ENCODE measurements around the gene ABCA5.

Gene ABCA5, protein sequence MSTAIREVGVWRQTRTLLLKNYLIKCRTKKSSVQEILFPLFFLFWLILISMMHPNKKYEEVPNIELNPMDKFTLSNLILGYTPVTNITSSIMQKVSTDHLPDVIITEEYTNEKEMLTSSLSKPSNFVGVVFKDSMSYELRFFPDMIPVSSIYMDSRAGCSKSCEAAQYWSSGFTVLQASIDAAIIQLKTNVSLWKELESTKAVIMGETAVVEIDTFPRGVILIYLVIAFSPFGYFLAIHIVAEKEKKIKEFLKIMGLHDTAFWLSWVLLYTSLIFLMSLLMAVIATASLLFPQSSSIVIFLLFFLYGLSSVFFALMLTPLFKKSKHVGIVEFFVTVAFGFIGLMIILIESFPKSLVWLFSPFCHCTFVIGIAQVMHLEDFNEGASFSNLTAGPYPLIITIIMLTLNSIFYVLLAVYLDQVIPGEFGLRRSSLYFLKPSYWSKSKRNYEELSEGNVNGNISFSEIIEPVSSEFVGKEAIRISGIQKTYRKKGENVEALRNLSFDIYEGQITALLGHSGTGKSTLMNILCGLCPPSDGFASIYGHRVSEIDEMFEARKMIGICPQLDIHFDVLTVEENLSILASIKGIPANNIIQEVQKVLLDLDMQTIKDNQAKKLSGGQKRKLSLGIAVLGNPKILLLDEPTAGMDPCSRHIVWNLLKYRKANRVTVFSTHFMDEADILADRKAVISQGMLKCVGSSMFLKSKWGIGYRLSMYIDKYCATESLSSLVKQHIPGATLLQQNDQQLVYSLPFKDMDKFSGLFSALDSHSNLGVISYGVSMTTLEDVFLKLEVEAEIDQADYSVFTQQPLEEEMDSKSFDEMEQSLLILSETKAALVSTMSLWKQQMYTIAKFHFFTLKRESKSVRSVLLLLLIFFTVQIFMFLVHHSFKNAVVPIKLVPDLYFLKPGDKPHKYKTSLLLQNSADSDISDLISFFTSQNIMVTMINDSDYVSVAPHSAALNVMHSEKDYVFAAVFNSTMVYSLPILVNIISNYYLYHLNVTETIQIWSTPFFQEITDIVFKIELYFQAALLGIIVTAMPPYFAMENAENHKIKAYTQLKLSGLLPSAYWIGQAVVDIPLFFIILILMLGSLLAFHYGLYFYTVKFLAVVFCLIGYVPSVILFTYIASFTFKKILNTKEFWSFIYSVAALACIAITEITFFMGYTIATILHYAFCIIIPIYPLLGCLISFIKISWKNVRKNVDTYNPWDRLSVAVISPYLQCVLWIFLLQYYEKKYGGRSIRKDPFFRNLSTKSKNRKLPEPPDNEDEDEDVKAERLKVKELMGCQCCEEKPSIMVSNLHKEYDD (N-terminal part only)

DNA sequence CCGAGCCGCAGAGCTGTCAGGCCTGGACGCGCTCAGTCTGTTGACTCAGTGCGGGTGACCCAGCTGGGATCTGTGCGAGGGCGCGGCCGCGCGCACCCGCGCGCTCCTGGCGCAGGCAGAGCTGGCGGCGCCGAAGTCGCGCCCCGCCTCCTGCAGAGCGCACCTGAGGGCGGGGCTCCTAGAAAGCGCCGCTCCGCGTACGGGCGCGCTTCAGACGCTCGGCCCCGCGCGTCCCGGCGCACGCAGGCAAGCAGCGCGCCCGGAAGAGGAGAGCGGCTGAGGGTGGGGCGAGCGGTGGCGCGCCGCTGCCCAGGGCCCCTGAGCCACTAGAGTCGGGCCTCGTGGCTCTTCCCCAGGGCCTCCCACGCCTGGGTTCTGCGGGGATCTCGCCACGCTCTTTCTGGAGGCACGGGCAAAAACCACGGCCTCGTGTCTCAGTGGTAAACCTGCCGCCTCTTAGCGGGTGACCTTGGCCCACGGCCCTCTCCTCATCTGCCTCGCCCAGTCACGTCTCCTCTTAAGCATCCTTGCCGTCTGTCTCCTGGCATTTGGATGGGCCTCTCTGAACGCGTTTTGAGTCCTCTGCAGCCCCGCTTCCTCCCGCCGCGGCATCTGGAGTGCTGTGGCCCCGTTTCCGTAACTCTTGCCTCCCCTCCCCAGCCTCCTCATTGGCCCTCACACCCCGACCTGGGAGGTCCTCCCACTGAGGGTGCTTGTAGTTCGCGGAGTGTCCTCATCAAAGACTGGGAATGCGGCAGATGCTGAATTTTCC, at the start of gene ABCA5:
ABCA5 (minus strand) TSS at position 74 of the 772 bp plus-strand sequence. CDS start 12,718 bp downstream, outside the sequence.
- DNase-seq, result peak; percentile 86

DNA sequence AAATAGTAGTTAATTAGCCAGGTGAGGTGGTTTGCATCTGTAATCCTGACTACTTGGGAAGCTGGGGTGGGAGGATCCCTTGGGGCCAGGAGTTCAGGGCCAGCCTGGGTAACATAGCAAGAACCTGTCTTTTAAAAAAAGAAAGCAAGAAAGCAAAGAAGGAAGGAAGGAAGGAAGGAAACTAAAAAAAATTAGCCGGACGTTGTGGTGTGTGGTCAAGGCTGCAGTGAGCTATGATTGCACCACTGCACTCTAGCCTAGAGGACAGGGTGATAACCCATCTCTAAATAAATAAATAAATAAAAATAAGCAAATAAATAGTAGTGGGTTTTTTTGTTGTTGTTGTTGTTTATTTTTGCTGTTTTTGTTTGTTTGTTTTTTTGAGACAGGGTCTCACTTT, 48.3 kb upstream of the ABCA5 start:
- DNase-seq, result no peak

DNA sequence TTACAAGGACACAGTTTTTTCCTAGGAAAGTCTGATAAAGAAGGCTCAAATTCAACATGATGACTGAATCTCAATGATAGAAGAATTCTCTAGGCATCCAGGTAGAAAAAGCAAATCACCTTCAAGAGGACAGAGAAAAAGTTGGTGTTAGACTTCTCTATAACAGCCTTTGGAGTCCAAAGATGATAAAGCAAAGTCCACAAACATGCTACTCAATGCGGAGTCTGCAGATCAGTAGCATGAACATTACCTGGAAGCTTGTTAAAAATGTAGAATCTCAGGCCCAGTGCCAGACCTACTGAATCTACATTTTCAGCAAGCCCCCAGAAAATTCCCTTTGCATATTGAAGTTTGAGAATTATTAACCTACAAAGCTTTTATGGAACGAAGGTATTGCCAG, 46.1 kb upstream of the ABCA5 start:
- no peak for DNase-seq

DNA sequence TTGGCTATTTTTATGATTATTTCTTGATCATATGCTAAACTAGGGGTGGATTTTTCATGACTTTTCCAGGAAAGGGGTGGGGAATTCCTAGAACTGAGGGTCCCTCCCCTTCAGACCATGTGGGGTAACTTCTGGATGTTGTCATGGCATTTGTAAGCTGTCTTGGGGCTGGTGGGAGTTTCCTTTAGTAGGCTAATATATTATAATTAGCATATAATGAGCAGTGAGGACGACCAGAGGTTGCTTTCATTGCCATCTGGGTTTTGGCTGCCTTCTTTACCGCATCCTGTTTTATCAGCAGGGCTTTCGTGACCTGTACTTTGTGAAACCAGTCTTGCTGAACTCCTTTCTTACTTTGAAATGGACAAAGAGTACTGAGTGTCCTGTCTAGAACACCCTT, 40.4 kb upstream of the ABCA5 start:
- DNase-seq, result no peak

DNA sequence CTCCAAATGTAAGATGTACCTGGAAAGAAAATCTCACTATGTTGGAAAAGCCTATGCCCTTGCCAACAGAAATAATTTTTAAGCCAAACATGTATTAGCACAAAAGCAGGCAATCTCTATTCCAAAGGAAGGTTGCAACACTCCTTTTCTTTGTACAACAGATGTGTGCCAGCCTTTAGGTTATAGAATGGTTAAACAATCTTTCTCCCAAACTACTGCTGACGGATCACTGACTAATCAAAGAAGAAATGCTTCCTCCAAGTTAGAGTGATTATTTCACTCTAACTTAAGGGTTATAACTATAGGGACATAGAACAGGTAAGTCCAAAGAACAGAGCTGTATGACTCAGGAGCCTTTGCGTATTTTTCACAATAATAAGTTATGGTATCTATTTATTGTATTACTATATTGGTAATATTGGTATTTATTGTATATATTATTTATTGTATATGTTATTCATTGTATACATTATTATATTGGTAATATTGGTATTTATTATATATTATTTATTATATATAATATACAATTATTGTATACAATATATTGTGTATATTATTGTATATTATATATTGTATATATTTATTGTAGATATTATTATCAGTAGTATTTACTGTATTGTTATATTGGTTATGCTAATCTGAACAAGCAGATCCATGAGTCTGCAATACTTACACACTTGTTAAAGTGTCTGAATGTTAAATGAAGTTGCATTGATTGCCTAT, 36.7 kb upstream of the ABCA5 start:
- no peak for DNase-seq

DNA sequence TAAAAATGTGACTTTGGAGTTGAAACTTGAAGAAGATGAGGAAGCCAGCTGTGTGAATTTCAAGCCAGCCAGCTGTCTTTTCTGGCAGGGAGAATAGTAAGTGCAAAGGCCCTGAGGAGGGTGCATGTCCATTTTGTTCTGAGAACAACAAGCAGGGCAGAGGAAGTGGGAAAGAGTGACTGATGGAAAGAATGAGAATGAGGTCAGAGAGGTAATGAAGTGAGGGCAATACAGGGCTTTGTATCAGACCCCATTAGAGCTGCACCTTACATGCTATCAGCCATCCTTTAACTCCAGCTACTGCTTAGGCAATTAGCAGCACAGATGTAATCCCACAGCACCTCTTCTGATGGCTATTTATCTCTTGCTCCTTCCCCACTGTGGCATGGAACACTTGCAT, 34.2 kb upstream of the ABCA5 start:
- no peak for DNase-seq

DNA sequence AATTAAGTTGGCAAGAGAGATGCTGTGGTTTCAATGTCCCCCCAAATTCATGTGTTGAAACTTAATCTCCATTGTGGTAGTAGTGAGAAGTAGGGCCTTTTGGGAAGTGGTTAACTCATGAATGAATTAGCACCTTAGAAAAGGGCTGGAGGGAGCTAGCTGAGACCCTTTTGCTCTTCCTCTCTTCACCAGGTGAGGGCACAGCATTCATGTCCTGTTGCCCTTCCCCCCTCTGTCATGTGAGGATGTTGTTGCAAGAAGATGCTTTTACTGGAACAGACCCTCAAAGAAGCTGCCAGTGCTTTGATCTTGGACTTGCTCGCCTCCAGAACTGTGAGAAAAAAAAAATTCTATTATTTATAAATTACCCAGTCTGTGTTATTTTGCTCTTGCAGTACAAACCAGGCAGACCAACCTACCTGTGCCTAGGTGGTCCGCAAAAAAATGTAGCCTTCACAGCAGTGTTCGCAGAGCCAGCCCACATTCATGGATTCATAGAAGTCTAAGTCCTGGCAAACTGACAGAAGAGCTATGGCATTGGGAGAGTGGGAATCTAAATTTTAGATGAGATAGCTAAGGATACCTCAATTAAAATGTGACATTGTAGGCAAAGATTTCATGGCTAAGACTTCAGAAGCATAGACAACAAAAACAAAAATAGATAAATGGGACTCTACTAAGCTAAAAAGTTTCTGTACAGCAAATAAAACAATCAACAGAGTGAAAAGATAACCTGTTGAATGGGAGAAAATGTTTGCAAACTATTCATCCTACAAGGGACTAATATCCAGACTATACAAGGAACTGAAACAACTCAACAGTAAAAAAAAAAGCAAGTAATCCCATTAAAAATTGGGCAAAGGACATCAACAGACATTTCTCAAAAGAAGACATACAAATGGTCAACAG, 32.0 kb upstream of the ABCA5 start:
- DNase-seq, result no peak

DNA sequence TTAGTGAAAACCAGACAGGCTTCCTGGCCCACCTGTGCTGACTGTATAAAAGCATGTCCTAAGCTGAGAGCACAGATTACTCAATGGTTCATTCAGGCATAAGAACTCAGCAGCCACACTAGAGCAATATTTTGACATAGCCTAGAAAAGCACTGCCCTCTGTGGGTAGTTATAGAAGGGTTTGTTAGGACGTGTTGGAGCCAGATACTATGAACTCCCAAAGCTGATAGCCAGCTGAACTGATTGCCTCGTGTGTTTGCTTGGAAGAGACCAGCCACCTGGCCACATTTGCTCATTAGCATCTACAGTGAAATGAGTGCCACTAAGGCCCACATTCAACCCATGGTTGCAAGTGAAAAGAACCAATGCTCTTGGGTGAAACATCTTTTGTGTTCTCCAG, 30.8 kb upstream of the ABCA5 start:
- no peak for DNase-seq

DNA sequence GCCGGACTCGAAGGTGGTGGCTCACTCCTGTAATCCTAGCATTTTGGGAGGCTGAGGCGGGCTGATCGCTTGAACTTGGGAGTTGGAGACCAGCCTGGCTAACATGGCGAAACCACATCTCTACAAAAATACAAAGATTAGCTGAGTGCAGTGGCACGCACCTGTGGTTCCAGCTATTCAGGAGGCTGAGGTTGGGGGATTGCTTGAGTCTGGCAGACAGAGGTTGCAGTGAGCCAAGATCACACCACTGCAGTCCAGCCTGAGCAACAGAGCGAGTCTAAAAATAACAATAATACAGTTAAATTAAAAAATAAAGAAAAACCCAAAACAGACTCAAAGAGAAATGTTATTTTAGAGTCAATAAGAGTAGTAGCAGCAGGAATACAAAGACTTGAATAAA, 29.7 kb upstream of the ABCA5 start:
- DNase-seq, result no peak

DNA sequence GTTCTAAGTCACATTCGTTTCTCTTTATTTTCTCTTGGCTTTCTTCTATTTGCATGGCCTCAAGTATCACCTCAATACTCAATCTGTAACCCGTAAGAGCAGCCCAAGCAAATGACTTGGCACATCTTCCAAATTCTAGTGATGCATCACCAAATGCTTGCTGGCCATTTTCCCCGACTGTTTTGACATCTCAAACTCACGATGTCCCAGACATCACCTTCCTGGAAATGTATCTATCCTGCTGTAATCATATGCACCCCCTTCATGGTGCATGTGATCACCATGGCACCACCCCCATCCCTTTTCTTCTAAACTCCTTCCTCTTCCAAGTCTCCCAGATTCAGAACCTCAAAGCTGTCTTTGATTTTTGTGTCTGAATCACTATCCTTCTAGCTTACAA, 24.0 kb upstream of the ABCA5 start:
- DNase-seq, result no peak

DNA sequence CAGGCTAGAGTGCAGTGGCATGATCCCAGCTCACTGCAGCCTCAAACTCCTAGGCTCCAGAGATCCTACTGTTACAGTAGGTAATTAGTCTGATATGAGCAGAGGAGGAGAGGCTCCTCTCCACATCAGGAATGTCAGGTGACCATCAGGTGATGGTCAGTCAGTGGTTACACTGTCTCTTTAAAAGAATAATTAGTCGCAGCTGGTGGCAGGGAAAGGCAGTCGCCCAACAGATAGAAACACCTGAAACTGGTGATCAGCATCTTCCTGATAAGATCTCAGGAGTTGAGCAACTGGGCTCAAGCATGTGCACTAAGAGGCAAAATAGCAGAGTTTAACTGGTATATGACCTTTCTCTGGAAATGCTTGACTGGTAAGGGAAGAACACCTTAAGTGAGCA, 21.5 kb upstream of the ABCA5 start:
- no peak for DNase-seq

DNA sequence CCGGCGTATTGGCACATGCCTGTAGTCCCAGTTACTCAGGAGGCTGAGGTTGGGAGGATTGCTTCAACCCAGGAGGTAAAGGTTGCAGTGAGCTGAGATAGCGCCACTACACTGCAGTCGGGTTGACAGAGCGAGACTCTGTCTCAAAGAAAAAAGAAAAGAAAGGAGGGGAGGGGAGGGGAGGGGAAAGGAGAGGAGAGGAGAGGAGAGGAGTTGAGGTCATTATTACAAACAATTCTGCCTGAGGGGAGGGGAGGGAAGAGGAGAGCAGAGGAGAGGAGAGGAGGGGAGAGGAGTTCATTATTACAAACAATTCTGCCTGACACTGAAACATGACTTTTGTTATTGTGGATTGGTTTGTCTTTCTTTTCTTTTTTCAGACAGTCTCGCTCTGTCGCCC, 19.8 kb upstream of the ABCA5 start:
- DNase-seq, result no peak

DNA sequence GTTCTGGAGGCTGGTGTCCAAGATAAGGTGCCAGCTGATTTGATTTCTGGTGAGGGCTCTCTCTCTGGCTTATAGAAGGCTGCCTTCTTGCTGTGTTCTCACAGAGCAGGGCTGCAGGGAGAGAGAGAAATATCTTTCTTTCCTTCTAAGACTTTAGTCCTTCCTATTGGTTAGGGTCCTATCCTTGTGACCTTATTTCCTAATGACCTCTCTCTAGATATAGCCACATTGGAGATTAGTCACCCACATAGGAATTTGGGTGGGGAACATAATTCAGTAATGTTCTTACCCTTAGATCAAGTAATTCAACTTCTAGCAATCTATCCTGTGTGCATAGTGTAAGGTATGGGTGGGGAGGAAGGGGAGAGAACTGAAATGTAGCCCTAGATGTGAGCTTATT, 18.0 kb upstream of the ABCA5 start:
- no peak for DNase-seq

DNA sequence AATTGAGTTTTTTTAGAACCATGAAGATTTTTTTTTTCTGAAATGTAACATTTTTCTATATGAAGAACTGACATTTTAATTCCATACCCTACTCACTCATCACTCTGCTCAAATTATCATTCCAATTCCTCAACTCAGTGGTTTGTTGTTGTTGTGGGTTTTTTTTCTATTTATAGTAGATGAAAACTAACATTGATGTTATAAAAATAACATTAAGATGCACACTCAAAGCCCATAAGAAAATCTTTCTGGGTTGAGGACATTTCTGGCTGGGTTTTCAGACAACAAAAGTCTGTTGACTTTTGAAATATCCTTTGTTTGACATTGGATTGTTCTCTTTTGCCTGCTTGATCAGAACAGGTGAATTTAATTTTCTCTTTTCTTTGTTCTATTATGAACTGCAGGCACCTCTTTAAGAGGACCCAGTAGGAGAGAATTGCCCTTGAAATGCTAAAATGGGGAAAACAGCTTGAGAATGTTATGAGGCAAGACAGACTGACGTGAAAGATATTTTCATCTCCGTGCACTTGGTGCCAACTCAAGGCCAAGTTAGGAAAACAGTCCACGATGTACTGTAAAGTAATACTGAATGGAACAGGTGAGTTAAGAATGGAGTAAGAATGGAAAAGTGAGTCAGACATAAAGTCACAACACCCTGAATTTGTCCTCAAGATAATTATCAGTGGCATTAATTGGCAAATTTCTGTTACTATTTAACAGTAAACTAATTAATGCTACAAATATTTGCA, 16.1 kb upstream of the ABCA5 start:
- DNase-seq, result no peak

DNA sequence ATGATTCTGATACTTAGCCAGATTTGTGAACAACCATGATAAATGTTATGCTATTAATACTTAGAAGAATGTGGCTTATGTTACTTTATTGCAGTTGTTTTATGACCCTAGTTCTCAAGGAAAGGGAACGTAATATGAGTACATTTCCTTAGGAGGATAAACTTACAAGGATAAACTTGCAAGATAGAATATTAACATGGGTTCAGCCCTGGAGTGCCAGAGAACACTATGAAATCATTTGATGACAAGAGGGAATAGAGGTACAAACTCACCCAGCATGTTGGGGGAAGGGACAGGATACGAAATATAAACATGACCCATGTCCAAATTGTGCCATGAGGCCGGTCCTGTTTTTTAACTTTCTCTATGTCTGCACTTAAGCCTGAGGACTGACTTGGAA, 13.0 kb upstream of the ABCA5 start:
- DNase-seq, result no peak

DNA sequence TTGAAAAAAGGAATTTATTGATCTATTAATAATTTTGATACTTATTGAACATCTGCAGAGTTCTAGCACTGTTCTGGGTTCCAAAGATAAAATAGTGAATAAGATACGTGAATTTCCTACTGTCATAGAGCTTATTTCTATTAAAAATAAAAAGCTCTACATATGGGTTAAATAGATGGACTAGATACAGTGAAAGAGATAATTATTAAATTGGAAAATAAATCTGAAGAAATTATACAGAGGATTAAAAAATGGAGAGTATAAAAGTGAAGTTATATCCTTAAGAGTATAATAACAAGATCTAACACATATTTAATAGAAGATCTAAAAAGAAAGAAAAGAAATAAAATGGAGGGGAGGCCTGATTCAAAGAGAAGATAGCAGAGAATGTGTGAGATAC, 10.1 kb upstream of the ABCA5 start:
- no peak for DNase-seq

DNA sequence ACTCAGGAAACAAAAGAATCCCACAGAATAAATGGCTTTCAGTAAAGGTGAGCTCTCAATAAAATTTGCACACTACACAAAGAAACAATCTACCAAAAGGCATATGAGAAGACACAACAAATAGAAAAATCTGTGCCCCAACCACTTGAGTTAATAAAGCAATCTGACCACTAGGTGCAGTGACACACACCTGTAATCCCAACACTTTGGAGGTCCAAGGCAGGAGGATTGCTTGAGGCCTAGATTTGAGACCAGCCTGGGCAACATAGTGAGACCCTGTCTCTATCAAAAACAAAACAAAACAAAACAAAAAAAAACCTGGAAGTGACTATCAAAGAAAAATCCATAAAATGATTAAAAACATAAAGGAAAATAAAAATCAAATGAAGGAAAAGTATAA, 9.6 kb upstream of the ABCA5 start:
- DNase-seq, result no peak

DNA sequence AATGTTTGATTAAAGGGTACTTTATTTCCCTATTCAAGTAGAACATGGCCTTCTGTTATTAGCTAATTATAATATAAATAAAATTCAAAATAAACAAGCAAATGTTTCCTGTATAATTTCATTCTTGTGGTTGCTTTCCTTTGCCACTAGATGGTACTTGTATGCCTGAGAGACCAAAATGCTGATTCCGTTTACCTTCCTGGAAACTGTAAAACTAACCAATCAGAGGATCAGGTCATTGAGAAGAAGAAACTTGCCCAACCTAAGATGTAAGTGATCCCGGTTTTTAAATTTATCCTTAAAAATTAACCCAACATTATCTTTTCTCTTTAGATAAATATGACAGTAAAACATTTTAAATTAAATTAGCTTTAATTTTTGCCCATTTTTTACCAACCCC, 8.1 kb upstream of the ABCA5 start:
- DNase-seq, result no peak

DNA sequence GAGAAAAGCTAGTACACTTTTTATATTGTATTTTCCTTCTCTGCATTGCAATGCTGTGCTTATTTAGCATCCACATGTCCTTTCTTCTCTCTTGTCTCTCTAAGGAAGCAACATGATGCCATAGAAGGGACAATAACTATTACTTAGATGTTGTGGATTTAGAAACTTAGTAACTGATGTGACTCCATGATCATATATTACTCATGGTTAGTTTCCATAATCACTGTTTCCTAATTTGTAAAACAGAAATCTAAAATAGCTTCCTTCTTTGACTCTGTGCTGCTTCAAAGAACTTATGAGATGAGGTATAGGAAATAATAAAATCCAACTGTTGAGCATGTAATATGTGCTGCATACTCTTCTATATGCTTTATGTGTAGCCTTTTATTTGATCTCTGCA, 6.6 kb upstream of the ABCA5 start:
- no peak for DNase-seq

DNA sequence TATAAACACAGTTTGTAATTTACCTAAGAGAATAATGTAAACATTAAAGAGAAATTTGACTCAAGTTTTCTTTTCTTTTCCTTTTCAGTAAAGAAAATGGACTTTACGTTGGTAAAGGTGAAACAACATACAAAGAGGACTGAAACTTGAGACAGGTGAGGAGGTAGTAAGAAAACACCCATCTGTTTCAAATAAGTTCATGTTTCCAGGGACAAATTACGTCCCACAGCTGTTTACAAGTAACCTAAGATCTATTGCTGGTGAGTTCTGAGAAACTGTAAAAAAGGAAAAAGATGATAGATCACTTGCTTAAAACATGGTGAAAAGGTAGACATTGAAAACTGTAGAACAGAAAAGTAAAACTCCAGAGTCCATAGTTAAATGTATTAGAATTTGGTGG, 4.8 kb upstream of the ABCA5 start:
- no peak for DNase-seq

All from stimulated activated CD4-positive, alpha-beta T cell treated with anti-CD3 and anti-CD28 coated beads, Interleukin-4, amount 100 ng/mL, for 24 hours (primary cell).